ENCODE measurements around the gene EFNB2.

The EFNB2 gene

DNA sequence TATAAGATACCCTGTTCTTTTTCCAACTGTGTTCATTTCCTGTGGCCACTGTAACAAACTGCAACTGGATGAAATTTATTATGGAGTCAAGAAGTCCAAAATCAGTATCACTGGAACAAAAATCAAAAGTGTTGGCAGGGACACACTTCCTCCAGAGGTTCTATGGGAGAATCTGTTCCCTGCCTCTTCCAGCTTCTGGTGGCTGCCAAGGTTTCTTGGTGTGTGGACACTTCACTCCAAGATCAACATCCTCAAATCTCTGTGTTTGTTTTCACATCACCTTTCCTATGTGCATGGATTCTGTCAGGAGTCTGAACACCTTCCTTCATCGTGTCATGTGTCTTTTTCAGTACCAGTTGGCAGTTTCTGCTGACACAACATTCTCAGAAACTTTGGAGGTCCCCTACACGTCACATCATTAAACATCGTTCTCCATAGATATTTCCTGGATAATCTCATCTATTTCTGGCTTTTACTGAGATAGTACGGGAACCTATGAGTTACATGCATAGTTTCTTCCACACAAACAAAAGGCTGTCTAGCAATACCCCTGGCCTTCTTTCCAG, 15.2 kb upstream of the EFNB2 start:
- no peak for DNase-seq

- no peak for DNase-seq
Observed at GRCh38 chr13:106548064-106548696, 12.7 kb upstream of the EFNB2 start.

- no peak for DNase-seq
Observed at GRCh38 chr13:106541826-106542225, 6.4 kb upstream of the EFNB2 start.

DNA sequence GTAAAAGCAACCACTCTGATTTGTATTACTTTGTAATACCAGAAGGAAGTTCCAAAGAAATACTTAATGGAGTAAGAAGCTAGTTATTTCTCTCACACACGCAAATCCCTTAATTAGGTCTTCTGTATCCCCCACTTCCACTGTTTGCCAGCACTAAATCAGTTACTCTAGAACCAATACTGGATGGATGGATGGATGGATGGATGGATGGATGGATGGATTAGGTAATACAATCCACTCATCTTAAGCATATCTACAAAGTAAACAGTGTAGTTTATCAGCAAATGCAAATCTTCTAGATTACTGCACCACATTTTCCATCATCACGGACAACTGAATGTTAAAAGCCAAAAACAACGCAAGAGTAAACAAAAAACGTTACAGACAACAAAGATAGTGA, 5.2 kb upstream of the EFNB2 start:
- DNase-seq = no peak

DNA sequence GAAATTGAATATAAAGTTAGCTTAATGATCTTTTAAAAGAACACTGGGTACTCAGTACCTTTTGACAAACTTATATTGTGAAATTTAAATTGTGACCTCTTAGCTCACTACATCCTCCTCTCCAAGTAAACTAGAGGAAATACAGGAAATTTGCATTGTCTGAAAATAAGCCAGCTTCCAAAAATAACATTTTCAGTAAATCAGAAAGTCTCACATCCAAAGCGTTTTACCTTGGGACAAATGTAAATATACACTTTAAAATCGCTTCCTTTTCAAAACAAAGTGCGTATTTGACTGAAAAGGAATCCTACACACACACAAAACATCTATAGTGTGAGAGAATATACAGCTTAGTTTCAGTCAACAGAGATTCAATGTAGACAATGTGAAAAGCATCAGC, 2.1 kb upstream of the EFNB2 start:
- no peak for DNase-seq

GRCh38 chr13:106536244-106537034, 977 bp upstream of the EFNB2 start:
- DNase-seq = peak; percentile 92

GRCh38 chr13:106534639-106535551, 567 bp downstream of the EFNB2 start:
- DNase-seq = no peak

DNA sequence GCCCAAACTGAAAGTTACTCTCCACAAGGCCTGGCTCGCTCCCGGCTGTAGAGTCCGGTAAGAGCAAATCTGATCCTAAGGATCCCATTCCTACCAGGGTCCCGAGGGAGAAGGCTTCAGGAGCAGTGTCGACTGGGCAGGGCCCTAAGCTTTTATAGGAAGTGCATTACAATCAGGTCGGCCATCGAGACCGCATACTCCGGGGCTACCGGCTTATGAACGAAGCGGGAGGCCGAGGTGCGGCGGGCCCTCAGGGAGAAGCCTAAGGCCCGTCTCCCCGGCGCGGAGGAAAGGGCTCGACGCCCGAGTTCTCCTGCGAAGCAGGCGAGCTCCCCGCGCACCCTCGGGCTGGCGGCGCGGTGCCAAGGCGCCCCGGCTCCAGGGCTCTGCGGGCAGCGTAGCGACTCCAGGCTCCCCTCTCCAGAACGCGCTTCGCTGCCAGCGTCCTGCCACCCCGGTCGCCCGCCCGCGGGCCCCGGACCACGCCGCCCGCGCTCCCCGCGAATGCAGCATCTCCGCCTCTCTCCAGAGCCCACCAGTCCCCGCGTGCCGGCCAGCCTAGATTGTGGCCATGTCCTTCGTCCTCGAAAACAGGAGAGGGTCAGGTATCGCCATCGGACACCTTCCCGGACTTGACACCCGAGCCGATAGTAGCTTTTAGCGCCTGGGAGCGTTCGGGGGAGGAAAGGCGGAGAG, 1.4 kb downstream of the EFNB2 start:
- peak; percentile 55 for DNase-seq

DNA sequence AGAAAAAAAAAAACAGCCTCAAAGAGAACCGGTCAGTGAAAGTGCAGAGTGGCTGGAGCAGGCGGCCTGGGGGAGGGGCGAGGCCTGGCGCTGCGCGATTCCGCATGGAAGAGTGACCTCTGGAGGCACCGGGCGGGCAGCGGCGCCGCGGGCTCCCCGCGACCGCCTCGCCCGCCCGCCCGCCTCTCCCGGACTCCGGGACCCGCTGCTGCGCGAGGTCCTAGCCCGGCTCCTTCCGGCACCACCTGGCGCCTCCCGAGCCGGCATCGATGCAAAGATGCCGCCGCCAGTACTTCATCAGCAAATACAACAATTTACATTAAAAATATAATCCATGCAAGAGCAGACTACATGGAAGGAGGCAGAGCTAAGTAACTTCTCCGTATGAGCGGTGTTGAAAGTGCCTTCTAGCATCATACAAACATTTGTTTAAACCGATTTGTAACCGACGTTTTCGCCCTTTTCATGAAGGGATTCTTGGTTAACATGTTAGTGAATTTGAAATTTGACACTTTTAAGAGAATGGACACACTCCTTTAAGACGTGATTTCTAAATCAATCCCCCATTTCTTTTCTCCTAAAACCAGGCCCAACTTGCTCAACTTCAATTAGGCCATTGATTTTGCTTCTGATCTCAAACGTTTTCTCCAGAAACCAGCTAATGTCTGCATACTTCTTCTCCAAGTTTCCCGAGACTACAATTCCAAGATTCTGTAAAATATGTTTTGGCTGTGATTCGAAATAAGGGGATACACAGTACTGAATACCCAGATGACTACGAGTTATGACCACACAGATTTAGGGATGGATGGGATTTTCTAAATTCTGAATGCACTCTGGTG, 2.1 kb downstream of the EFNB2 start:
- DNase-seq = peak; percentile 72

- no peak for DNase-seq
Observed at GRCh38 chr13:106532111-106532929, 3.1 kb downstream of the EFNB2 start.

DNA sequence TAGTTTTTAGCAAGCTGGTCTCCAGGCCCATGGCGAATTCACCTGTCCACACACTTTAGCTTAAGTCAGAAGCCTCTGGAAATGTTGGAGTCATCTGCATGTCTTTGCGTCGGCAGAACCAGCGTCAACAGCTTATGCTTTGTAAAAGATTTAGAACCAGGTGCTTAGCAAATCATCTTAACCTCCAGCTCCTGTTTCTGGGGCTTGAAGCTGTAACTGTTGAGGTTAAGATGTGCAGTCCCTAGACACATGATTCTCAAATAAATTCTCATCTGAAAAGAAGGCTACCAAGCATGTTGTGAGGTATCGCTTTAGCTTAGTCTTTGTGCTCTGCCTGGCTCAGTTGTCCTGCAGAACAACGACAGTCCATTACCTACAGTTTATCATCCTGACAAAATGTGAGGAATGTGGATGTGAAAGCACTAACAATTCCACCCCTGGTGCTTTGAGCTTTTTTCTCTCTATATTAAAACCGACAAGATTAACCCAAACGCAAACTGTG, 4.4 kb downstream of the EFNB2 start:
- DNase-seq = no peak

DNA sequence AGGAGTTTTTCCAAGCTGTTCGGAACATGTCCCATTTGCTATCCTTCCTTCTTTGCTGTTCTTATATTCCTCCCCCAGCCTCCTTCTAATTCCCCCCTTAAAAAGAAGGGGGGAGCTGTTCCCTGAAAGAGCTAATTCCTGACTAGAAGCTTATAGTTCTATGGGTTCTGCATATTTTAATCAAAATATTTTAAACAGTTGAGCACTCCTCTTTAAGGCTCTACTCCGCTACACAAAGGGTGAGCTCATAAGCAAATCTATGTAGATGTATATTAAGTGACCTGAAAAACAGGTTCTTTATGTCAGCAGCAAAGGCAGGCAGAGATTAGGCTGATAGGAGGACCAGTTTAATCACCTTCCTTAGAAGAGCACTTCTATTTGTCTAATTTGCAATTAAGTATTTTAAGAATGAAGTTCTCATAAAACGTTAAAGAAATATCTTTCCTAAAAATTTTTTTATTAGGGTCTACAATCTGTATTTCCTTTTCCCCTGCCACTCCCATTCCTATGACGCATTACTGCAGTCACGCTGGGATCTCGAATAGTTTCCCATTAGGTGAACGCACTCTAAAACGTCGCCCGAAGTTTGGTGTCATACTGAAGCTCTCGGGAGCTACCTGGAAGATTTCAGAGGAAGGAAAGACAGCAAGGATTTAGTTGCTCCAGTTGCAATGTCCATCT, 5.2 kb downstream of the EFNB2 start:
- no peak for DNase-seq

- DNase-seq = no peak
Observed at GRCh38 chr13:106529415-106530170, 5.9 kb downstream of the EFNB2 start.

- no peak for DNase-seq
Observed at GRCh38 chr13:106528718-106529414, 6.6 kb downstream of the EFNB2 start.

- peak; percentile 75 for DNase-seq
Observed at GRCh38 chr13:106527826-106528225, 7.6 kb downstream of the EFNB2 start.

DNA sequence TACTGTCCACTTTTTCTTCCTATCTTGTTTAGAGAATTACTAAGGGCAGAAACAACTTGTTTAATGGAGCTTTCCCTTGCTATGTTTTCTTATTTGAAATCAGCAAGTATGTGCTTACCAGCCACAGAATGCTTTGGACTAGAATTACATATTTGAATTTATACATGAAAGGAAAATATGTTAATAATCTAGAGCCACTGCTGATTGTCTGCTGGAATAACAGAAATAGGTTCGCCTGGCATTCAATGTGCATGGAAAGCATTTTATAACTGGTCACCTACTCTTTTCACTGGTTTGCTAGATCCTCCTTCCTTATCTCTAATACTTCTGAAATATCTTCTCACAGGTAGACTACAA, 8.0 kb downstream of the EFNB2 start:
- no peak for DNase-seq

GRCh38 chr13:106526738-106527444, 8.6 kb downstream of the EFNB2 start:
- peak; percentile 90 for DNase-seq

- DNase-seq = no peak
Observed at GRCh38 chr13:106525865-106526264, 9.6 kb downstream of the EFNB2 start.
